Psoas muscle (tissue), 8 donors: Measurements from ENCODE around the gene C11orf54. TPM values are rescaled to one million over a fixed set of nuclear protein-coding genes. Genes with fewer than 3 reads are reported as not detected.

Experiments used
- ATAC-seq, 4 donors: fragments of 200-7000 bp; cut with Tn5 transposase; one replicate each; pipeline ENCODE4 v1.9.1; 2020; ENCODE audit warnings: moderate library complexity in 3 of 4, mild to moderate bottlenecking in 2 of 4
- DNase-seq, 2 donors: peaks; one replicate each; pipeline ENCODE4 v3.0.0-alpha.2; 2020
- H3K27ac ChIP-seq: fragments of 200-600 bp; one replicate; pipeline ENCODE4 v1.8.0; 2022
- H3K27me3 ChIP-seq, 3 donors: fragments of 200-600 bp in 1 of 3; one replicate each; pipeline versions ENCODE4 v1.6.1 to v1.8.0; 2013 to 2022; ENCODE audit warnings: low read length in 2 of 3, mild to moderate bottlenecking in 2 of 3, moderate library complexity in 1 of 3; ENCODE audit not compliant: insufficient read depth in 3 of 3
- H3K36me3 ChIP-seq, 2 donors: fragments of 200-600 bp in 1 of 2; one replicate each; pipeline versions ENCODE4 v1.6.1 to v1.8.0; 2013 to 2022; ENCODE audit warnings: low read depth in 1 of 2, mild to moderate bottlenecking in 1 of 2, moderate library complexity in 1 of 2; ENCODE audit not compliant: insufficient read depth in 1 of 2
- H3K4me1 ChIP-seq: fragments of 200-600 bp; one replicate; pipeline ENCODE4 v1.8.0; 2022
- H3K4me3 ChIP-seq: fragments of 200-600 bp; one replicate; pipeline ENCODE4 v1.8.0; 2022; ENCODE audit warnings: mild to moderate bottlenecking
- H3K9me3 ChIP-seq: fragments of 200-600 bp; one replicate; pipeline ENCODE4 v1.8.0; 2022
- CTCF ChIP-seq: fragments of 200-600 bp; IDR thresholded peaks from one replicate; pipeline ENCODE4 v1.8.0; 2022; ENCODE audit warnings: antibody characterized with exemption
- WGBS, 3 donors: extraction: QIAGEN DNeasy Blood & Tissue Kit; methylation state at CpG; one replicate each; pipeline versions ENCODE4 v1.1.6 to v1.1.7; 2013; 5-methylcytosine and 5-hydroxymethylcytosine counted together
- intact Hi-C, 2 donors: fragments of 100-400 bp; cut with DNase I; formaldehyde crosslinking; loops; one replicate each; pipeline versions ENCODE4 v1.11.0 to v1.14.2; 2022
- polyA plus RNA-seq, 3 donors: library from polyadenylated mRNA; stranded (reverse); fragments of 200-250 nt; gene quantifications; one replicate each; pipeline ENCODE4 v1.2.3, GENCODE V29; 2013
- total RNA-seq, 4 donors: library from RNA; stranded (reverse); fragmentation: NEBNext Ultra II Directional in 2 of 4; extraction: Animal tissue kit (Norgen Biotek cat#: 25700) in 2 of 4; gene quantifications; one replicate each; pipeline versions ENCODE4 v1.2.1 to v1.2.4, GENCODE V29; 2021 to 2023
- donor health status: healthy with polysubstance abuse.
- donor health status: DM: no; HTN: no; CAD: no; lungs with moderate emphysema.
- donor health status: Bipolar disorder and iron deficiency.
- donor health status: healthy.
- donor health status: DM: yes; HTN: yes; CAD: no.
- donor health status: DM: no; HTN: no; CAD: no.
- donor health status: DM: no; HTN: no; CAD: no.
- donor health status: DM: yes; HTN: yes; CAD: no.

C11orf54 gene
- total and polyA plus RNA-seq, 7 donors, result 17.6 to 60.6 (median 26.2) TPM

GRCh38 chr11:93700830-93701229 lies 40.6 kb upstream of the C11orf54 start:
- TF ChIP-seq CTCF, result no peak
- Histone ChIP-seq H3K27me3 (no peaks in the 10 kb centered on the region), H3K36me3 (peaks cover 21 to 81% of the 10 kb centered on the region in 2 donors), H3K9me3 (no peaks in the 10 kb centered on the region), H3K4me1 (no peaks in the 10 kb centered on the region), H3K4me3 (no peak overlapping the region), H3K27ac (no peak overlapping the region)
- 95 to 96% (median 96%) methylated on average over 3 of the region's 3 CpGs for WGBS, 3 donors
- intact Hi-C loops, result no loop called here
- DNase-seq, result no peak
- ATAC-seq, result no peak

GRCh38 chr11:93704237-93704636 lies 37.2 kb upstream of the C11orf54 start:
- 97 to 100% (median 99%) methylated on average over 2 of the region's 2 CpGs for WGBS, 3 donors
- no peak for ATAC-seq
- Histone ChIP-seq H3K4me1 (no peaks in the 10 kb centered on the region), H3K36me3 (peaks cover 10 to 79% of the 10 kb centered on the region in 2 donors), H3K27me3 (no peaks in the 10 kb centered on the region), H3K4me3 (no peak overlapping the region), H3K9me3 (peaks cover 10% of the 10 kb centered on the region), H3K27ac (no peak overlapping the region)
- TF ChIP-seq CTCF, result no peak
- intact Hi-C loops, result no loop called here
- no peak for DNase-seq

GRCh38 chr11:93710239-93710638 lies 31.2 kb upstream of the C11orf54 start:
- ATAC-seq, result no peak
- H3K4me1 ChIP-seq, result no peaks in the 10 kb centered on the region
- no peaks in the 10 kb centered on the region for H3K27me3 ChIP-seq
- TF ChIP-seq CTCF, result no peak
- H3K9me3 ChIP-seq, result peaks cover 29% of the 10 kb centered on the region
- intact Hi-C loops, result no loop called here
- H3K27ac ChIP-seq, result no peak overlapping the region
- 94 to 100% (median 97%) methylated on average over 1 of the region's 1 CpG for WGBS, 3 donors
- H3K4me3 ChIP-seq, result no peak overlapping the region
- H3K36me3 ChIP-seq, result peaks cover 4 to 50% of the 10 kb centered on the region in 2 donors
- DNase-seq, result no peak

GRCh38 chr11:93712678-93713077 lies 28.8 kb upstream of the C11orf54 start:
- no peak for DNase-seq
- intact Hi-C loops, result no loop called here
- no peak for ATAC-seq
- Histone ChIP-seq H3K9me3 (peaks cover 29% of the 10 kb centered on the region), H3K4me1 (no peaks in the 10 kb centered on the region), H3K27ac (no peak overlapping the region), H3K27me3 (no peaks in the 10 kb centered on the region), H3K4me3 (no peak overlapping the region), H3K36me3 (peaks cover 4 to 48% of the 10 kb centered on the region in 2 donors)
- TF ChIP-seq CTCF, result no peak

GRCh38 chr11:93715797-93716396 lies 25.6 kb upstream of the C11orf54 start:
- TF ChIP-seq CTCF, result no peak
- no peaks in the 10 kb centered on the region for H3K4me1 ChIP-seq
- H3K27ac ChIP-seq, result no peak overlapping the region
- 81 to 84% (median 83%) methylated on average over 4 of the region's 4 CpGs for WGBS, 3 donors
- ATAC-seq (no peak), DNase-seq (no peak)
- peaks cover 0 to 31% of the 10 kb centered on the region in 2 donors for H3K36me3 ChIP-seq
- intact Hi-C loops, result no loop called here
- peaks cover 3% of the 10 kb centered on the region for H3K9me3 ChIP-seq
- no peak overlapping the region for H3K4me3 ChIP-seq
- H3K27me3 ChIP-seq, result no peaks in the 10 kb centered on the region
